Stimulated activated naive CD8-positive, alpha-beta T cell treated with anti-CD3 and anti-CD28 coated beads, Interleukin-15, Interleukin-2, amounts not matched to agents 100 U/mL and 50 U/mL, for 24 hours (primary cell): Measurements from ENCODE around the gene FLACC1.
"Not testable (repeated sequence)": the region's sequence is repeated elsewhere in the genome, so short reads cannot be mapped to it uniquely, and the experiment has no call there.

Experiments used
- ATAC-seq: fragments of 150-1000 bp; cut with Tn5 transposase; one replicate; pipeline ENCODE4 v1.10.0; 2021
- DNase-seq: peaks from one replicate; pipeline ENCODE4 v3.0.0; 2021

Gene FLACC1

GRCh38 chr2:201348758-201349157 is 8.4 kb downstream of the FLACC1 start:
- DNase-seq (no peak), ATAC-seq (no peak)

- no peak for DNase-seq
- ATAC-seq, result no peak
Measured at GRCh38 chr2:201347138-201347537, 10.0 kb downstream of the FLACC1 start.

- no peak for ATAC-seq
- DNase-seq, result no peak
Measured at GRCh38 chr2:201345625-201346213, 11.4 kb downstream of the FLACC1 start.

GRCh38 chr2:201344663-201345366 is 12.3 kb downstream of the FLACC1 start:
- DNase-seq, result no peak
- no peak for ATAC-seq

GRCh38 chr2:201343559-201343958 is 13.6 kb downstream of the FLACC1 start:
- no peak for ATAC-seq
- no peak for DNase-seq

GRCh38 chr2:201342923-201343322 is 14.2 kb downstream of the FLACC1 start:
- DNase-seq, result no peak
- no peak for ATAC-seq

- DNase-seq (no peak), ATAC-seq (no peak)
Measured at GRCh38 chr2:201329409-201329808, 27.7 kb downstream of the FLACC1 start.

- ATAC-seq, result peak; percentile 28
Measured at GRCh38 chr2:201327678-201328077, 29.5 kb downstream of the FLACC1 start.

GRCh38 chr2:201322772-201323171 is 34.4 kb downstream of the FLACC1 start:
- DNase-seq (no peak), ATAC-seq (no peak)

More at GRCh38 chr2:201327678-201328077, 29.5 kb downstream of the FLACC1 start:
- DNase-seq, result no peak

- DNase-seq, result no peak
Measured at GRCh38 chr2:201320701-201321100, 36.4 kb downstream of the FLACC1 start.

GRCh38 chr2:201320257-201320656 is 36.9 kb downstream of the FLACC1 start:
- ATAC-seq (no peak), DNase-seq (no peak)

More at GRCh38 chr2:201320701-201321100, 36.4 kb downstream of the FLACC1 start:
- no peak for ATAC-seq

GRCh38 chr2:201319511-201319910 is 37.6 kb downstream of the FLACC1 start:
- DNase-seq, result no peak
- no peak for ATAC-seq

GRCh38 chr2:201313362-201313761 is 43.8 kb downstream of the FLACC1 start:
- ATAC-seq (no peak), DNase-seq (no peak)

- ATAC-seq (no peak), DNase-seq (no peak)
Measured at GRCh38 chr2:201308914-201309313, 48.2 kb downstream of the FLACC1 start.

GRCh38 chr2:201307876-201308275 is 49.3 kb downstream of the FLACC1 start:
- ATAC-seq (no peak), DNase-seq (no peak)

- DNase-seq, ATAC-seq: not testable (repeated sequence)
Measured at GRCh38 chr2:201299929-201300328, 57.2 kb downstream of the FLACC1 start.

- no peak for DNase-seq
- no peak for ATAC-seq
Measured at GRCh38 chr2:201298462-201299052, 58.6 kb downstream of the FLACC1 start.

- not testable (repeated sequence) for ATAC-seq, DNase-seq
Measured at GRCh38 chr2:201290457-201291148, 66.5 kb downstream of the FLACC1 start.

GRCh38 chr2:201285499-201285898 is 71.6 kb downstream of the FLACC1 start:
- no peak for DNase-seq
- no peak for ATAC-seq

- ATAC-seq (no peak), DNase-seq (no peak)
Measured at GRCh38 chr2:201280191-201281040, 76.7 kb downstream of the FLACC1 start.

- no peak for DNase-seq
- ATAC-seq, result no peak
Measured at GRCh38 chr2:201279079-201279478, 78.1 kb downstream of the FLACC1 start.

GRCh38 chr2:201276511-201276910 is 80.6 kb downstream of the FLACC1 start:
- DNase-seq, result no peak
- ATAC-seq, result no peak
